GM23248 (cell line): ENCODE data around the gene PTPRK. TPM values are rescaled to one million over a fixed set of nuclear protein-coding genes. Genes with fewer than 3 reads are reported as not detected.
"Not testable (repeated sequence)": the region's sequence is repeated elsewhere in the genome, so short reads cannot be mapped to it uniquely, and the experiment has no call there.

Experiments
- DNase-seq: peaks from one replicate; pipeline ENCODE4 v3.0.0-alpha.2; 2015
- H2AFZ ChIP-seq: fragments of 200-600 bp; sonication (generic); 2 replicates; pipeline ENCODE4 v1.6.1; 2016; ENCODE audit warnings: antibody characterized with exemption
- H3F3A ChIP-seq: fragments of 200-600 bp; sonication (generic); 2 replicates; pipeline ENCODE4 v1.6.1; 2016; ENCODE audit warnings: mild to moderate bottlenecking, antibody characterized with exemption, mixed run types; ENCODE audit not compliant: insufficient read depth
- H3K27ac ChIP-seq: fragments of 200-600 bp; sonication (generic); 2 replicates; pipeline ENCODE4 v1.5.1; 2016; ENCODE audit warnings: mild to moderate bottlenecking
- H3K27me3 ChIP-seq: fragments of 200-600 bp; sonication (generic); replicated peaks from 2 replicates; pipeline ENCODE4 v1.6.1; 2016; ENCODE audit warnings: mild to moderate bottlenecking; ENCODE audit not compliant: insufficient read depth
- H3K36me3 ChIP-seq: fragments of 200-600 bp; sonication (generic); 2 replicates; pipeline ENCODE4 v1.6.1; 2016; ENCODE audit warnings: low read depth, mild to moderate bottlenecking
- H3K4me1 ChIP-seq: fragments of 200-600 bp; sonication (generic); 2 replicates; pipeline ENCODE4 v1.6.1; 2016; ENCODE audit warnings: mild to moderate bottlenecking; ENCODE audit not compliant: insufficient read depth
- H3K4me2 ChIP-seq: fragments of 200-600 bp; sonication (generic); one replicate; pipeline ENCODE4 v1.6.1; 2016; ENCODE audit warnings: mild to moderate bottlenecking; ENCODE audit not compliant: unreplicated experiment
- H3K4me3 ChIP-seq: fragments of 200-600 bp; sonication (generic); 2 replicates; pipeline ENCODE4 v1.5.1; 2016; ENCODE audit warnings: mild to moderate bottlenecking
- H3K79me2 ChIP-seq: fragments of 200-600 bp; sonication (generic); 2 replicates; pipeline ENCODE4 v1.6.1; 2016; ENCODE audit warnings: mild to moderate bottlenecking; ENCODE audit not compliant: insufficient read depth
- H3K9ac ChIP-seq: fragments of 200-600 bp; sonication (generic); 2 replicates; pipeline ENCODE4 v1.6.1; 2016; ENCODE audit warnings: mild to moderate bottlenecking
- H3K9me2 ChIP-seq: fragments of 200-600 bp; sonication (generic); 2 replicates; pipeline ENCODE4 v1.6.1; 2016; ENCODE audit warnings: mixed run types, mild to moderate bottlenecking, moderate library complexity; ENCODE audit not compliant: insufficient read depth
- H3K9me3 ChIP-seq: fragments of 200-600 bp; sonication (generic); one replicate; pipeline ENCODE4 v1.6.1; 2017; ENCODE audit warnings: low read depth
- H4K20me1 ChIP-seq: fragments of 200-600 bp; sonication (generic); 2 replicates; pipeline ENCODE4 v1.6.0; 2016; ENCODE audit not compliant: insufficient read depth
- EZH2 ChIP-seq: fragments of 200-600 bp; sonication (generic); IDR thresholded peaks from 2 replicates; pipeline ENCODE4 v1.6.1; 2018; ENCODE audit warnings: antibody characterized with exemption, mild to moderate bottlenecking; ENCODE audit not compliant: insufficient read depth, poor library complexity, severe bottlenecking
- EZH2phosphoT487 ChIP-seq: fragments of 200-600 bp; sonication (generic); IDR thresholded peaks from 2 replicates; pipeline ENCODE4 v1.6.1; 2018; ENCODE audit warnings: antibody characterized with exemption, moderate library complexity, mild to moderate bottlenecking, low read depth; ENCODE audit not compliant: insufficient read depth
- WGBS, 2 experiments: methylation state at CpG; one replicate each; pipeline ENCODE4 v1.1.6; 2015 to 2017; ENCODE audit warnings: low lambda C conversion rate in 2 of 2, low coverage in 1 of 2; ENCODE audit errors: missing lambda C conversion rate in 2 of 2; 5-methylcytosine and 5-hydroxymethylcytosine counted together
- in situ Hi-C: fragments of 300-500 bp; cut with MboI; formaldehyde crosslinking; loops from 2 replicates; pipeline ENCODE4 v1.15.0; 2020
- polyA plus RNA-seq: library from polyadenylated mRNA; unstranded; fragments of >200 nt; fragmentation: Nextera tagmentation; extraction: Ambion mirVana; gene quantifications from 2 replicates; pipeline ENCODE4 v1.2.1, GENCODE V29; 2016
- total RNA-seq: library from RNA; depleted of rRNA; stranded (reverse); fragments of >200 nt; shearing (Covaris generic); gene quantifications from 2 replicates; pipeline ENCODE4 v1.2.3, GENCODE V29; 2014

Gene PTPRK
- total and polyA plus RNA-seq, 2 experiments from 2014 or later, result 22.3 to 34.5 TPM

DNA sequence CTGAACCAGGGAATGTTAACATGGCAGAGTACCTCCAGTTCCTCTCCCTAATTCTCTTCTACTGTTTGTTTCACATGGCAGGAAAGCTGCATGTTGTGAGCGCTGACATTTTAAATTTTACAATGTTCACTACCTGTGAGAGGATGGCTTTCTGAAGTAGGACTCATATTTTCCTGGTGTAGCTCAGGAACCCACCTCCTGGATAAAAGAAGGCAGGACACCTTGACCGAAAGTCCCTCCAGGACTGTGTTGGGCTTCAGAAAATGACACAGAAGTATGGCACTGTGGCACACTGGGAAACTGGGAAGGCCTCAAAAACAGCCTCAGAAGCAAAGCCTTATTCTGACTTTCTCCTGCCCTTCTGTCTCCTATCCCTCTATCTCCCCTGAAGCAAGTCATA lies 33.3 kb downstream of the PTPRK start:
- Histone ChIP-seq H3K4me2 (no peak overlapping the region), H2AFZ (no peak overlapping the region), H3K27me3 (no peaks in the 10 kb centered on the region), H3K36me3 (no peaks in the 10 kb centered on the region), H3K79me2 (peaks cover 23% of the 10 kb centered on the region), H3K4me3 (no peak overlapping the region), H4K20me1 (no peaks in the 10 kb centered on the region), H3K4me1 (no peaks in the 10 kb centered on the region), H3K9me3 (no peaks in the 10 kb centered on the region), H3K27ac (no peak overlapping the region), H3K9me2 (0 out of 2 replicates have a peak, but pooled peaks cover 1% of the 10 kb centered on the region), H3K9ac (no peak overlapping the region), H3F3A (no peaks in the 10 kb centered on the region)
- DNase-seq, result peak; percentile 20
- in situ Hi-C loops, result no loop called here
- TF ChIP-seq EZH2 (no peak), EZH2phosphoT487 (no peak)
- 96 to 100% methylated on average over 2 of the region's 2 CpGs for WGBS, 2 experiments

GRCh38 chr6:128486580-128486979 lies 33.8 kb downstream of the PTPRK start:
- H3K4me2 ChIP-seq, DNase-seq, H3K36me3 ChIP-seq, H3K4me1 ChIP-seq, H3K9me2 ChIP-seq, H3K27ac ChIP-seq, H3K9me3 ChIP-seq, H3K9ac ChIP-seq, H4K20me1 ChIP-seq, H2AFZ ChIP-seq, H3K27me3 ChIP-seq, in situ Hi-C loops, H3F3A ChIP-seq, H3K4me3 ChIP-seq: not testable (repeated sequence)
- H3K79me2 ChIP-seq, result peaks cover 18% of the 10 kb centered on the region
- 90 to 96% methylated on average over 1 of the region's 1 CpG for WGBS, 2 experiments

DNA sequence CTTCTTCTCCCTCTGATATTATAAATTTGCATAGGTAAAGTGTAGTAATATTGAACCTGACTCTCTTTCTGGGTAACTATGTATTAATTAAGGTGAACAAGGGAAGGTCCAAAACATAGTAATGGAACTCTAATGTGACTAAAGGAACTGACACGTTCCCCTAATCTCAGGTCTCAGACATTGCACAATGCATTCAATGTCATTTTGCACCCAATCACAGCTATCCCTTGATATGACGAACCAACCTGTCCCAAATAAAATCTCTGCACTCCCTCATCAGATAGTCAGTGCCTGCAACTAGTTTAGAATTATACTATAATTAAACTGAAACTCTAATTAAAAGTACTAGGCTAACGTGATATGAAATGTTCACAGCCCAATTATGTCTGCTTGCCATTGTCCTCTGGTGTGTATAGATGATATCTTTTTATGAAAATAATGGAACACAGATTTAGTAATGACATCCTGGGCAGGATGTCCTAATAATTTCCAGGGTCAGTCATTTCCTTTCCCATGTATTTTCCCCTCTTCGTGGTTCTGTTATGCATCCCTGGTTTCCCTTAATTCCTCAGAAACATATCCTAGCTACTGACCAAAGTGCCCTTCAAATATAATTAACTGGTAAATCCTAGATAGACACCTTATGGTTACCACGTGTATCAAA lies 36.8 kb downstream of the PTPRK start:
- H3K27me3 ChIP-seq, result no peaks in the 10 kb centered on the region
- no peaks in the 10 kb centered on the region for H3K36me3 ChIP-seq
- WGBS, 2 experiments, result 91 to 92% methylated on average over 5 of the region's 5 CpGs
- H3K4me3 ChIP-seq, result no peak overlapping the region
- no peak for DNase-seq
- TF ChIP-seq EZH2phosphoT487 (no peak), EZH2 (no peak)
- H3K9me3 ChIP-seq, result no peaks in the 10 kb centered on the region
- H3K4me1 ChIP-seq, result no peaks in the 10 kb centered on the region
- in situ Hi-C loops, result no loop called here
- H3K9me2 ChIP-seq, result no peaks in the 10 kb centered on the region
- no peak overlapping the region for H3K9ac ChIP-seq
- H3K4me2 ChIP-seq, result no peak overlapping the region
- H3K79me2 ChIP-seq, result peaks cover 24% of the 10 kb centered on the region
- no peaks in the 10 kb centered on the region for H3F3A ChIP-seq
- H3K27ac ChIP-seq, result no peak overlapping the region
- no peak overlapping the region for H2AFZ ChIP-seq
- no peaks in the 10 kb centered on the region for H4K20me1 ChIP-seq

- no peak for DNase-seq
Observed at GRCh38 chr6:128482642-128483041, 37.8 kb downstream of the PTPRK start.

DNA sequence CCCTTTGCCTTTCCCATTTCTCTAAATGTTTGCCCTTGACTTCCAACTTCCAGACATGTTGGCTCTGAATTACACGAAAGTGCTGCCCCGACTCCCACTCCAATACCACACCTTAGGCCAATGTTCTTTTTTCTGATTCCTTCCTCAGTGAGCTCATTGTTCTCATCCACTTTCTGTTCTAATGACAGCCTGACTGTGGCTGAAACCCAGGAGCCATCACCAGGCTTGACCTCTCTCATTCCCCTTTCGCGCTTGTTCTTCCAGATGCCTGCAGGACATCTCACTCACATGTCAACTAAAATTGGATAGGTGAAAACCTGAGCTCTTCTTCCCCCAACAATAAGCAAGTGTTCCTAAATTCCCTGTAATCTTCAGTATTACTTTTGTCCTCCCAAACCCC lies 40.4 kb downstream of the PTPRK start:
- Histone ChIP-seq H3K4me3 (no peak overlapping the region), H3K9me2 (no peaks in the 10 kb centered on the region), H3K9me3 (no peaks in the 10 kb centered on the region), H3K36me3 (no peaks in the 10 kb centered on the region), H3F3A (peaks cover 2% of the 10 kb centered on the region; the same call in 1 of the 2 replicates), H3K79me2 (peaks cover 52% of the 10 kb centered on the region), H3K4me1 (peaks cover 18% of the 10 kb centered on the region), H4K20me1 (no peaks in the 10 kb centered on the region), H2AFZ (no peak overlapping the region), H3K4me2 (no peak overlapping the region), H3K27me3 (no peaks in the 10 kb centered on the region), H3K27ac (no peak overlapping the region), H3K9ac (no peak overlapping the region)
- in situ Hi-C loops, result no loop called here
- no peak for DNase-seq
- 97 to 98% methylated on average over 4 of the region's 4 CpGs for WGBS, 2 experiments
- TF ChIP-seq EZH2, result no peak
- no peak for TF ChIP-seq EZH2phosphoT487

More at GRCh38 chr6:128482642-128483041, 37.8 kb downstream of the PTPRK start:
- TF ChIP-seq EZH2phosphoT487, result no peak
- no peak for TF ChIP-seq EZH2
- H3K27me3 ChIP-seq, result no peaks in the 10 kb centered on the region
- H3F3A ChIP-seq, result no peaks in the 10 kb centered on the region
- H2AFZ ChIP-seq, result no peak overlapping the region
- H3K36me3 ChIP-seq, result no peaks in the 10 kb centered on the region
- H3K4me2 ChIP-seq, result no peak overlapping the region
- no peak overlapping the region for H3K9ac ChIP-seq
- 92 to 98% methylated on average over 3 of the region's 3 CpGs for WGBS, 2 experiments
- H3K79me2 ChIP-seq, result peaks cover 34% of the 10 kb centered on the region
- H3K9me2 ChIP-seq, result no peaks in the 10 kb centered on the region
- no peaks in the 10 kb centered on the region for H3K4me1 ChIP-seq
- no peak overlapping the region for H3K27ac ChIP-seq
- in situ Hi-C loops, result no loop called here
- H4K20me1 ChIP-seq, result no peaks in the 10 kb centered on the region
- H3K9me3 ChIP-seq, result no peaks in the 10 kb centered on the region
- H3K4me3 ChIP-seq, result no peak overlapping the region
